Heart left ventricle (tissue), 13 donors: ENCODE data around the gene CBX1.

Source experiments
- POLR2A ChIP-seq, 2 donors: fragments of 450-650 bp; IDR thresholded peaks; one replicate each; pipeline ENCODE4 v1.6.1; 2017; ENCODE audit warnings: antibody characterized with exemption in 2 of 2, mild to moderate bottlenecking in 2 of 2, moderate library complexity in 2 of 2
- TF ChIP-seq, protein P1 (sequence below), 12 donors: fragments of 200-600 bp; sonication (generic) in 4 of 12; IDR thresholded peaks; one replicate each; pipeline versions ENCODE4 v1.5.0 to v1.8.0; 2018 to 2022; ENCODE audit warnings: antibody characterized with exemption in 12 of 12, mild to moderate bottlenecking in 5 of 12
- donor health status: ischemic (EF 13 %, LVEDD 7.1; RV severe dilation, severe dysfunction).
- donor health status: DM: no; HTN: yes; CAD: no.
- donor health status: DM: no; HTN: no; CAD: no.
- donor health status: ischemic (EF 25% LVEDD 6.9; RV normal size, moderate dysfunction).
- donor health status: ischemic (EF 25% LVEDD 5.7; RV mildly dilated, moderate dysfunction).
- donor health status: ischemic (EF 35%, LVEDD 5.7; RV mildly dilated, moderate dysfunction).
- donor health status: nonischemic (EF 11% LVEDD 7.7; RV severe dilation, severe dysfunction).
- donor health status: DM: yes; HTN: yes; CAD: no.
- donor health status: PGD.
- donor health status: ischemic (EF 29% LVEDD 5.4; RV normal size, mild dysfunction).
- donor health status: nonischemic (EF 23%, LVEDD 6.1; RV moderate dilation, normal function).

DNA sequence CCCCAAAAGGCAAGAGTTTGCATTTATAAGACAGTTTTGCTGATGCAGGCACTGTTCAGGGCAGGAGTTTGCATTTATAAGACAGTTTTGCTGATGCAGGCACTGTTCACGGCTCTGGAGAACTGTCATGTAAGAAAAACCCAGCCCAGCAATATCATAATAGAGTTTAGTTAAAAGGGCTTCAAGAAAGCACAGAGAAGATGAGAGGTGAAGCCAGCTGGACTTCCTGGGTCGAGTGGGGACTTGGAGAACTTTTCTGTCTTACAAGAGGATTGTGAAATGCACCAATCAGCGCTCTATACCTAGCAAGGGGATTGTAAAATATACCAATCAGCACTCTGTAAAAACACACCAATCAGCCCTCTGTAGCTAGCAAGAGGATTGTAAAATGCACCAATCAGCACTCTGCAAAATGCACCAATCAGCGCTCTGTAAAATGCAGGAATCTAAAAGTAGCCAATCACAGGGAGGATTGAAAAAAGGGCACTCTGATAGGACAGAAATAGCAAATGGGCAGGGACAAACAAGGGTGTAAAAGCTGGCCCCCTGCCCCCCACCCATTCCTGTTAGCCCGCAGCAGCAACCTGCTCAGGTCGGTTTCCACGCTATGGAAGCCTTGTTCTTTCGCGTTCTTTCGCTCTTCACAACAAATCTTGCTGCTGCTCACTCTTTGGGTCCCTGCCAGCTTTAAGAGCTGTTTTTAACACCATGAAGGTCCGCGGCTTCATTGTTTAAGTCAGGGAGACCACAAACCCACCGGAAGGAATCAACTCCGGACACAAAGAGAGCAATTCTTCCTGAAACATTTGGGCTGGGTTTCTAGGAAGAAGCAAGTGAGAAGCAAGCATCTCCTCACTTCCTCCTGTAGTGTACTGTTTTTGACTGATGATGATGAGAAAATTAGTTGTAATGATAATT is 1.8 kb upstream of the CBX1 start:
- TF ChIP-seq, protein P1, sequence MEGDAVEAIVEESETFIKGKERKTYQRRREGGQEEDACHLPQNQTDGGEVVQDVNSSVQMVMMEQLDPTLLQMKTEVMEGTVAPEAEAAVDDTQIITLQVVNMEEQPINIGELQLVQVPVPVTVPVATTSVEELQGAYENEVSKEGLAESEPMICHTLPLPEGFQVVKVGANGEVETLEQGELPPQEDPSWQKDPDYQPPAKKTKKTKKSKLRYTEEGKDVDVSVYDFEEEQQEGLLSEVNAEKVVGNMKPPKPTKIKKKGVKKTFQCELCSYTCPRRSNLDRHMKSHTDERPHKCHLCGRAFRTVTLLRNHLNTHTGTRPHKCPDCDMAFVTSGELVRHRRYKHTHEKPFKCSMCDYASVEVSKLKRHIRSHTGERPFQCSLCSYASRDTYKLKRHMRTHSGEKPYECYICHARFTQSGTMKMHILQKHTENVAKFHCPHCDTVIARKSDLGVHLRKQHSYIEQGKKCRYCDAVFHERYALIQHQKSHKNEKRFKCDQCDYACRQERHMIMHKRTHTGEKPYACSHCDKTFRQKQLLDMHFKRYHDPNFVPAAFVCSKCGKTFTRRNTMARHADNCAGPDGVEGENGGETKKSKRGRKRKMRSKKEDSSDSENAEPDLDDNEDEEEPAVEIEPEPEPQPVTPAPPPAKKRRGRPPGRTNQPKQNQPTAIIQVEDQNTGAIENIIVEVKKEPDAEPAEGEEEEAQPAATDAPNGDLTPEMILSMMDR (IDR thresholded peaks at IDR 0.05) = no peak
- no peak for TF ChIP-seq POLR2A (IDR thresholded peaks at IDR 0.05)
